HuH-7 (cell line): ENCODE measurements around the gene ATP6V0A4.

Experiments used
- DNase-seq: peaks from one replicate; pipeline ENCODE4 v3.0.0; 2011; ENCODE audit warnings: low spot score

Gene ATP6V0A4

GRCh38 chr7:138658889-138659288, 139.1 kb downstream of the ATP6V0A4 start:
- no peak for DNase-seq

GRCh38 chr7:138657854-138658386, 140.1 kb downstream of the ATP6V0A4 start:
- DNase-seq, result no peak

DNA sequence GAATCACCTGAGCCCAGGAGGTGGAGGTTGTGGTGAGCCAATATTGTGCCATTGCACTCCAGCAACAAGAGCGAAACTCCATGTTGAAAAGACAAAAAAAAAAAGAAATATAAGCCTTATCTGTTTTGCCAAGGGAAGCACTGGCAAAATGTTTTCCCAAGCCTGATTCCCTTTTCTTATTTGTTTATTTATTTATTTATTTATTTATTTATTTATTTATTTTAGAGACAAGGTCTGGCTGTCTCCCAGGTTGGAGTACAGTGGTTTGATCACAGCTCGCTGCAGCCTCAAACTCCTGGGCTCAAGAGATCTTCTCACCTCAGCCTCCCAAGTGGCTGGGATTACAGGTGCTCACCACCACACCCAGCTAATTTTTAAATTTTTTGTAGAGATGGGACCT, 141.0 kb downstream of the ATP6V0A4 start:
- no peak for DNase-seq
